ENCODE results near the gene MAP2K7. TPM values are rescaled to one million over a fixed set of nuclear protein-coding genes. Genes with fewer than 3 reads are reported as not detected.

The MAP2K7 gene
- polyA plus RNA-seq: 0.34 and 0.47 TPM in 2 replicates

GRCh38 chr19:7903244-7904073, at the start of gene MAP2K7:
TSS of gene MAP2K7 (plus strand) at chr19:7903877. CDS start at chr19:7903945, 68 bp downstream.

GRCh38 chr19:7874076-7874896, 29.4 kb upstream of the MAP2K7 start, which contains the start of gene PRR36:
TSS of gene PRR36 (minus strand) at chr19:7874390. CDS start at chr19:7873689, 701 bp downstream.

GRCh38 chr19:7888145-7888825, 15.4 kb upstream of the MAP2K7 start, which contains the start of gene LRRC8E:
TSS of gene LRRC8E (plus strand) at chr19:7888510. CDS start at chr19:7895604, 7,094 bp downstream.

GRCh38 chr19:7914598-7915045, 10.9 kb downstream of the MAP2K7 start, which contains the start of gene TGFBR3L:
TSS of gene TGFBR3L (plus strand) at chr19:7914830.

GRCh38 chr19:7919610-7920518, 16.2 kb downstream of the MAP2K7 start, which contains the start of gene SNAPC2:
TSS of gene SNAPC2 (plus strand) at chr19:7920338. CDS start at chr19:7920367, 29 bp downstream.

GRCh38 chr19:7926021-7926726, 22.5 kb downstream of the MAP2K7 start, which contains the start of gene CTXN1:
TSS of gene CTXN1 (minus strand) at chr19:7926135. CDS start at chr19:7925538, 597 bp downstream.

GRCh38 chr19:7943444-7944176, 39.9 kb downstream of the MAP2K7 start, which contains the start of gene TIMM44:
TSS of gene TIMM44 (minus strand) at chr19:7943666. CDS start at chr19:7943651, 15 bp downstream.

Other genes with a start within 250 kb of the MAP2K7 start
- not detected in 2 replicates for gene RETN, start 234.8 kb upstream of the MAP2K7 start, polyA plus RNA-seq
- gene MCEMP1, start 226.8 kb upstream of the MAP2K7 start, polyA plus RNA-seq: not detected in 2 replicates
- gene TRAPPC5, start 223.0 kb upstream of the MAP2K7 start, polyA plus RNA-seq: 49.0 and 150 TPM in 2 replicates
- gene FCER2, start 201.7 kb upstream of the MAP2K7 start, polyA plus RNA-seq: not detected in 2 replicates
- gene CLEC4G, start 171.8 kb upstream of the MAP2K7 start, polyA plus RNA-seq: 1.6 TPM in 1 of 2 replicates, not detected in the other
- gene CD209, start 156.3 kb upstream of the MAP2K7 start, polyA plus RNA-seq: not detected in 2 replicates
- gene CLEC4M, start 140.6 kb upstream of the MAP2K7 start, polyA plus RNA-seq: 0.44 TPM in 1 of 2 replicates, not detected in the other
- 0.59 and 1.0 TPM in 2 replicates for gene EVI5L, start 73.7 kb upstream of the MAP2K7 start, polyA plus RNA-seq
- gene PRR36, start 29.5 kb upstream of the MAP2K7 start, polyA plus RNA-seq: 0.87 and 1.3 TPM in 2 replicates
- not detected in 2 replicates for gene LRRC8E, start 15.4 kb upstream of the MAP2K7 start, polyA plus RNA-seq
- gene TGFBR3L, start 11.0 kb downstream of the MAP2K7 start, polyA plus RNA-seq: 0.97 and 4.5 TPM in 2 replicates
- 2.1 and 3.0 TPM in 2 replicates for gene SNAPC2, start 16.5 kb downstream of the MAP2K7 start, polyA plus RNA-seq
- gene CTXN1, start 22.3 kb downstream of the MAP2K7 start, polyA plus RNA-seq: 2.1 TPM in 1 of 2 replicates, not detected in the other
- 8.8 and 13.7 TPM in 2 replicates for gene TIMM44, start 39.8 kb downstream of the MAP2K7 start, polyA plus RNA-seq
- gene ELAVL1, start 101.8 kb downstream of the MAP2K7 start, polyA plus RNA-seq: 6.6 and 8.6 TPM in 2 replicates
- gene CCL25, start 148.9 kb downstream of the MAP2K7 start, polyA plus RNA-seq: not detected in 2 replicates
- not detected in 2 replicates for gene FBN3, start 245.7 kb downstream of the MAP2K7 start, polyA plus RNA-seq